Peyer's patch (tissue), 4 donors: ENCODE results near the gene SMPDL3A. TPM values are rescaled to one million over a fixed set of nuclear protein-coding genes. Genes with fewer than 3 reads are reported as not detected.

Source experiments
- DNase-seq, 3 donors: peaks; one replicate each; pipeline ENCODE4 v3.0.0-alpha.2; 2017 to 2019
- H3K27ac ChIP-seq, 4 donors: fragments of 200-600 bp; sonication (generic); one replicate each; pipeline ENCODE4 v1.5.1; 2016 to 2019
- H3K27me3 ChIP-seq, 2 donors: fragments of 200-600 bp; sonication (generic); one replicate each; pipeline ENCODE4 v1.5.1; 2019
- H3K36me3 ChIP-seq, 3 donors: fragments of 200-600 bp; sonication (generic); one replicate each; pipeline ENCODE4 v1.5.1; 2016 to 2019
- H3K4me1 ChIP-seq, 4 donors: fragments of 200-600 bp; sonication (generic); one replicate each; pipeline ENCODE4 v1.5.1; 2016 to 2019
- H3K4me3 ChIP-seq, 4 donors: fragments of 200-600 bp; sonication (generic); 1 replicate in 3 of 4; 2 replicates in 1 of 4; pipeline ENCODE4 v1.5.1; 2016 to 2019; ENCODE audit warnings: mild to moderate bottlenecking in 1 of 4
- H3K9me3 ChIP-seq, 4 donors: fragments of 200-600 bp; sonication (generic); one replicate each; pipeline ENCODE4 v1.5.1; 2016 to 2019; ENCODE audit warnings: mild to moderate bottlenecking in 1 of 4
- CTCF ChIP-seq, 6 experiments: fragments of 450-650 bp in 4 of 6; fragments of 200-600 bp in 2 of 6; sonication (generic) in 1 of 6; IDR thresholded peaks; one replicate each; pipeline ENCODE4 v1.5.1; 2017 to 2019; ENCODE audit warnings: antibody characterized with exemption in 6 of 6, mild to moderate bottlenecking in 3 of 6, moderate library complexity in 1 of 6
- POLR2A ChIP-seq, 2 donors: fragments of 450-650 bp; IDR thresholded peaks; one replicate each; pipeline ENCODE4 v1.5.1; 2017; ENCODE audit warnings: antibody characterized with exemption in 2 of 2, mild to moderate bottlenecking in 2 of 2, moderate library complexity in 2 of 2
- total RNA-seq, 4 donors: library from RNA; depleted of rRNA; stranded (reverse); fragments of >200 nt; gene quantifications; one replicate each; pipeline ENCODE4 v1.1.0, GENCODE V29; 2016

Gene SMPDL3A
- total RNA-seq, 4 donors from 2014 or later = 15.7 to 641 (median 190) TPM

DNA sequence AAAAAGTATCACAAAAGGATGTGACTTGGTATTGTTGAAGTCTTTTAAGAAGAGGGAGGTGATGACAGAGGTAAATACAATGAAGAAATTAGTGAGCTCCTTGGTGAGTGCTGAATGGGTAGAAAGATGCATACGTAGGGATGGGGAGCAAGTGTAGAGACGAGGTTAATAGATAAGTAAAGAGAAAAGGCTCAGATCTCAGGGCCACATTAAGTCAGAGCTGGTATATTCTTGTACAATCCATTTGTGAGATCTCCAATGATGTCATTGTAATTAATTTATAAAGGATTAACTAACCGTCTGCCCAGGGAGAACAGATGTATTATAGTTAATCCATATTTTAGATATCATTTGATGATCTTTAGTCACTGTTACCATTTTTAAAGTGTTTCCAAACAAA lies 43.4 kb downstream of the SMPDL3A start:
- Histone ChIP-seq H3K4me3 (no peak overlapping the region), H3K36me3 (no peaks in the 10 kb centered on the region), H3K27ac (no peak overlapping the region), H3K9me3 (no peaks in the 10 kb centered on the region), H3K27me3 (no peaks in the 10 kb centered on the region), H3K4me1 (no peaks in the 10 kb centered on the region)
- TF ChIP-seq CTCF (IDR thresholded peaks at IDR 0.05) = no peak
- TF ChIP-seq POLR2A (IDR thresholded peaks at IDR 0.05) = no peak
- DNase-seq = no peak

DNA sequence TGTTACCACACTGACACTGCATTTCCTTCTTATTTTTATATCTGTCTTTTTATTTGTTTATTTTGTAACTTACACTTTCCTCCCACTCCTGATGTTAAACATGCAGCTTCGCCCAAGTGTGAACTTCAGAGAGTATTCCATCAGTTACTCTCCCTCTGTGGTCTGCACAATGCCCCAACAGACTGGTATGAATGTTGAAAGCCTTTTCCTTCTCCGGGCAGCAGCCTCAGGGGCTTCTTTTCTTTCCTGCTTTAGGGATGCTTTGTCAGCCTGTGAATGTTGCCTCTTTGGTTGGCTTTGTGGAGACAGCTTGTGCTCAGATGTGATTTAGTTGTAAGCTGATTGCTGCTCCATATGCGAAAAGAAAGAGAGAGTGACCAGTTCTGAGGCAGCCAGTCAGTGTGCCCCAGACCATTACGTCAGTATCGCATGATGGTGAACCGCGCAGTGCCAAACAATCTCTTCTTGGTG lies 44.0 kb downstream of the SMPDL3A start:
- Histone ChIP-seq H3K27me3 (no peaks in the 10 kb centered on the region), H3K36me3 (no peaks in the 10 kb centered on the region), H3K4me3 (no peak overlapping the region), H3K9me3 (no peaks in the 10 kb centered on the region), H3K4me1 (no peaks in the 10 kb centered on the region), H3K27ac (no peak overlapping the region)
- DNase-seq = no peak
- TF ChIP-seq CTCF (IDR thresholded peaks at IDR 0.05) (no peak), POLR2A (IDR thresholded peaks at IDR 0.05) (no peak)

DNA sequence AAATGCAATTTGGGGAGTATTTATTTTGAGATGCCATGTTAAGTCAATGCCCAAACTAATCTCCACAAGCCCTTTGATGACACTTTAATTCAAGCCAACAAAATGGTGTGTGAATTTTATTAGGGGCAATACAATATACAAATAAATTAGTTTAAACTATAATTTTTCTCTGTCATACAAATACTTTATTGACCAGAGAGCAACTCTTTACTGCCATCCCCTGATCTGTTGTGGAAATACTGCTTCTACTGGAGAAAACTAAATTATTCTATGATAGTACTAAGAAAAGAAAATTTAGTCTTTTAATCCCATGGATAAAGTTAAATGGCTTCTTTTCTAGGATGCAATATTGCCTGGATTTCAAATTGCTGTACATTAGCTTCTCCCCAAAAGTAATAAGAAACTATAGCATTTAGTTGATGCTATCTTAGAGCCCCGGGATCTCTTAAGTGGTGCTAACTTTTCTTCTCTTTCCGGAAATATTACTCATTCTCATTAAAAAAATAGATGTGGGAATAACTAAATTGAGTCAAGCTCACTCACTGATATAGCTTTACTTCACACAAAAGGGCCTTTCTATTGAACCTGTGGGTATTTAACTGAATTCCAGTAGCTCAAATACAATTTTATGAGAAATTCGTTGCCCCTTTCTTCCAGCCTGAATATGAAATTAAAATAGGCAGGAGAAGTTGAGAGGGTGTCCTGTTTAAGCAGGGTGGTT lies 49.2 kb downstream of the SMPDL3A start:
- no peak overlapping the region for H3K27ac ChIP-seq
- H3K27me3 ChIP-seq = no peaks in the 10 kb centered on the region
- no peak for DNase-seq
- TF ChIP-seq POLR2A (IDR thresholded peaks at IDR 0.05) (no peak), CTCF (IDR thresholded peaks at IDR 0.05) (peak in 4 of 6 experiments; percentile 35 to 71 (median 60))
- H3K9me3 ChIP-seq = no peaks in the 10 kb centered on the region
- H3K36me3 ChIP-seq = no peaks in the 10 kb centered on the region
- H3K4me3 ChIP-seq = no peak overlapping the region
- no peaks in the 10 kb centered on the region for H3K4me1 ChIP-seq

GRCh38 chr6:122839472-122839871 lies 50.4 kb downstream of the SMPDL3A start:
- peak in 2 of 3 donors; percentile 22 to 78 for DNase-seq
- TF ChIP-seq CTCF (IDR thresholded peaks at IDR 0.05) = peak; percentile 34 to 88 (median 76)
- TF ChIP-seq POLR2A (IDR thresholded peaks at IDR 0.05) = no peak
- H3K4me3 ChIP-seq = no peak overlapping the region
- no peak overlapping the region for H3K27ac ChIP-seq
- H3K9me3 ChIP-seq = no peaks in the 10 kb centered on the region
- H3K27me3 ChIP-seq = no peaks in the 10 kb centered on the region
- no peaks in the 10 kb centered on the region for H3K4me1 ChIP-seq
- no peaks in the 10 kb centered on the region for H3K36me3 ChIP-seq

- TF ChIP-seq POLR2A (IDR thresholded peaks at IDR 0.05) (no peak), CTCF (IDR thresholded peaks at IDR 0.05) (no peak)
- Histone ChIP-seq H3K9me3 (no peaks in the 10 kb centered on the region), H3K4me1 (no peaks in the 10 kb centered on the region), H3K27me3 (no peaks in the 10 kb centered on the region), H3K4me3 (no peak overlapping the region), H3K27ac (no peak overlapping the region), H3K36me3 (no peaks in the 10 kb centered on the region)
- no peak for DNase-seq
These were observed 50.8 kb downstream of the SMPDL3A start for GRCh38 chr6:122839906-122840305.
